Gastroesophageal sphincter (tissue), 3 donors: Measurements from ENCODE around the gene GALNT17.

Experiments
- CTCF ChIP-seq, 4 experiments: fragments of 200-600 bp in 2 of 4; fragments of 450-650 bp in 2 of 4; sonication (generic) in 1 of 4; IDR thresholded peaks; one replicate each; pipeline ENCODE4 v1.5.1; 2017 to 2019; ENCODE audit warnings: antibody characterized with exemption in 4 of 4, mild to moderate bottlenecking in 2 of 4, moderate library complexity in 2 of 4
- EP300 ChIP-seq: sonication (generic); formaldehyde crosslinking; IDR thresholded peaks from one replicate; pipeline ENCODE4 v1.6.1; 2017; ENCODE audit warnings: antibody characterized with exemption, mild to moderate bottlenecking
- POLR2A ChIP-seq, 2 donors: fragments of 450-650 bp; IDR thresholded peaks; one replicate each; pipeline ENCODE4 v1.6.1; 2017; ENCODE audit warnings: antibody characterized with exemption in 2 of 2, mild to moderate bottlenecking in 2 of 2, moderate library complexity in 1 of 2
- POLR2AphosphoS5 ChIP-seq: sonication (generic); formaldehyde crosslinking; IDR thresholded peaks from one replicate; pipeline ENCODE4 v1.6.1; 2017; ENCODE audit warnings: antibody characterized with exemption

- no peak for TF ChIP-seq CTCF (IDR thresholded peaks at IDR 0.05)
- no peak for TF ChIP-seq POLR2A (IDR thresholded peaks at IDR 0.05)
- no peak for TF ChIP-seq EP300
- no peak for TF ChIP-seq POLR2AphosphoS5
These were observed 394.2 kb downstream of the GALNT17 start for GRCh38 chr7:71526106-71526505.
